H9 (cell line): Measurements from ENCODE around the gene PCDHA8. TPM values are rescaled to one million over a fixed set of nuclear protein-coding genes. Genes with fewer than 3 reads are reported as not detected.
"Not testable (repeated sequence)": the region's sequence is repeated elsewhere in the genome, so short reads cannot be mapped to it uniquely, and the experiment has no call there.

Experiments
- DNase-seq: peaks from one replicate; pipeline ENCODE4 v3.0.0-alpha.2; 2017
- H2AFZ ChIP-seq: one replicate; pipeline ENCODE4 v1.6.1; 2013; ENCODE audit warnings: mild to moderate bottlenecking, low read length, control low read depth, moderate library complexity
- H2AK5ac ChIP-seq: 2 replicates; pipeline ENCODE4 v1.6.1; 2013; ENCODE audit warnings: low read length, control low read depth, mixed read lengths; ENCODE audit not compliant: insufficient read length
- H2BK120ac ChIP-seq: one replicate; pipeline ENCODE4 v1.6.1; 2013; ENCODE audit warnings: low read depth, mild to moderate bottlenecking, low read length, control low read depth, inconsistent platforms; ENCODE audit not compliant: poor library complexity, severe bottlenecking
- H2BK12ac ChIP-seq: 2 replicates; pipeline ENCODE4 v1.6.1; 2013; ENCODE audit warnings: low read length, control low read depth, mixed read lengths, low read depth; ENCODE audit not compliant: insufficient read length
- H2BK15ac ChIP-seq: 2 replicates; pipeline ENCODE4 v1.6.1; 2013; ENCODE audit warnings: low read depth, low read length, control low read depth
- H2BK20ac ChIP-seq: one replicate; pipeline ENCODE4 v1.6.1; 2013; ENCODE audit warnings: low read depth, mild to moderate bottlenecking, low read length, control low read depth, inconsistent platforms; ENCODE audit not compliant: poor library complexity, severe bottlenecking
- H2BK5ac ChIP-seq: 2 replicates; pipeline ENCODE4 v1.6.1; 2013; ENCODE audit warnings: low read length, control low read depth, mixed read lengths; ENCODE audit not compliant: insufficient read length
- H3K14ac ChIP-seq: 2 replicates; pipeline ENCODE4 v1.6.1; 2013; ENCODE audit warnings: low read length, control low read depth; ENCODE audit not compliant: insufficient read depth
- H3K18ac ChIP-seq: 2 replicates; pipeline ENCODE4 v1.6.1; 2013; ENCODE audit warnings: low read depth, mild to moderate bottlenecking, mixed read lengths, low read length, control low read depth; ENCODE audit not compliant: insufficient read length
- H3K23ac ChIP-seq: 2 replicates; pipeline ENCODE4 v1.6.1; 2013; ENCODE audit warnings: low read length, control low read depth, mixed read lengths, low read depth; ENCODE audit not compliant: insufficient read length
- H3K23me2 ChIP-seq: 2 replicates; pipeline ENCODE4 v1.6.1; 2013; ENCODE audit warnings: low read depth, mild to moderate bottlenecking, mixed read lengths, low read length, control low read depth; ENCODE audit not compliant: insufficient read length, poor library complexity, severe bottlenecking
- H3K27ac ChIP-seq: 2 replicates; pipeline ENCODE4 v1.5.1; 2013; ENCODE audit warnings: low read length, control low read depth, mixed read lengths, low read depth; ENCODE audit not compliant: insufficient read length
- H3K27me3 ChIP-seq: 2 replicates; pipeline ENCODE4 v1.6.1; 2013; ENCODE audit warnings: low read length, control low read depth, inconsistent platforms; ENCODE audit not compliant: insufficient read depth
- H3K4ac ChIP-seq: 2 replicates; pipeline ENCODE4 v1.6.1; 2013; ENCODE audit warnings: low read depth, mild to moderate bottlenecking, control low read depth, inconsistent platforms, low read length, moderate library complexity
- H3K4me1 ChIP-seq: 2 replicates; pipeline ENCODE4 v1.6.1; 2013; ENCODE audit warnings: low read length, control low read depth, inconsistent platforms; ENCODE audit not compliant: insufficient read depth
- H3K4me2 ChIP-seq: 2 replicates; pipeline ENCODE4 v1.6.1; 2013; ENCODE audit warnings: low read length, control low read depth, mixed read lengths; ENCODE audit not compliant: insufficient read length, insufficient read depth
- H3K56ac ChIP-seq: 2 replicates; pipeline ENCODE4 v1.6.1; 2013; ENCODE audit warnings: low read depth, mild to moderate bottlenecking, mixed read lengths, low read length, control low read depth; ENCODE audit not compliant: insufficient read length
- H3K79me1 ChIP-seq: 2 replicates; pipeline ENCODE4 v1.6.1; 2013; ENCODE audit warnings: low read depth, mild to moderate bottlenecking, moderate library complexity, low read length, control low read depth, inconsistent platforms; ENCODE audit not compliant: insufficient read depth, poor library complexity, severe bottlenecking
- H3K79me2 ChIP-seq: 2 replicates; pipeline ENCODE4 v1.6.1; 2013; ENCODE audit warnings: low read length, control low read depth, inconsistent platforms; ENCODE audit not compliant: insufficient read depth
- H3K9ac ChIP-seq: 2 replicates; pipeline ENCODE4 v1.6.1; 2013; ENCODE audit warnings: low read length, control low read depth, mixed read lengths; ENCODE audit not compliant: insufficient read length; ENCODE audit errors: extremely low read depth
- H3K9me3 ChIP-seq: one replicate; pipeline ENCODE4 v1.6.1; 2013; ENCODE audit warnings: low read depth, low read length, inconsistent platforms; ENCODE audit not compliant: control insufficient read depth
- H3T11ph ChIP-seq: one replicate; pipeline ENCODE4 v1.6.1; 2013; ENCODE audit warnings: mild to moderate bottlenecking, low read length, control low read depth, inconsistent platforms
- H4K20me1 ChIP-seq: one replicate; pipeline ENCODE4 v1.6.1; 2013; ENCODE audit not compliant: control insufficient read depth, insufficient read length, insufficient read depth
- H4K5ac ChIP-seq: 2 replicates; pipeline ENCODE4 v1.6.1; 2013; ENCODE audit warnings: low read depth, mild to moderate bottlenecking, mixed read lengths, low read length, control low read depth; ENCODE audit not compliant: insufficient read length
- H4K8ac ChIP-seq: replicated peaks from 2 replicates; pipeline ENCODE4 v1.6.1; 2013; ENCODE audit warnings: low read length, control low read depth, mixed read lengths, low read depth; ENCODE audit not compliant: insufficient read length
- H4K91ac ChIP-seq: 2 replicates; pipeline ENCODE4 v1.6.1; 2013; ENCODE audit warnings: low read depth, mild to moderate bottlenecking, moderate library complexity, mixed read lengths, low read length, control low read depth; ENCODE audit not compliant: insufficient read length
- H3K27ac Mint-ChIP-seq, 3 experiments: 2 replicates in 2 of 3; 3 replicates in 1 of 3; pipeline ENCODE4 v1.8.0; 2020 to 2021; ENCODE audit warnings: mixed read lengths in 3 of 3, mild to moderate bottlenecking in 1 of 3, moderate library complexity in 1 of 3
- H3K27me3 Mint-ChIP-seq: 2 replicates; pipeline ENCODE4 v1.8.0; 2021; ENCODE audit warnings: low read depth, mild to moderate bottlenecking, moderate library complexity, mixed read lengths
- H3K36me3 Mint-ChIP-seq, 3 experiments: 2 replicates in 2 of 3; 3 replicates in 1 of 3; pipeline ENCODE4 v1.8.0; 2020 to 2021; ENCODE audit warnings: low read depth in 3 of 3, mixed read lengths in 3 of 3; ENCODE audit not compliant: insufficient read depth in 1 of 3
- H3K4me1 Mint-ChIP-seq, 2 experiments: 2 replicates each; pipeline ENCODE4 v1.8.0; 2020; ENCODE audit warnings: mixed read lengths in 2 of 2
- H3K4me3 Mint-ChIP-seq, 2 experiments: 2 replicates in 1 of 2; 3 replicates in 1 of 2; pipeline ENCODE4 v1.8.0; 2020 to 2021; ENCODE audit warnings: mild to moderate bottlenecking in 2 of 2, mixed read lengths in 2 of 2, moderate library complexity in 1 of 2
- H3K9me3 Mint-ChIP-seq, 2 experiments: 2 replicates in 1 of 2; 3 replicates in 1 of 2; pipeline ENCODE4 v1.8.0; 2020; ENCODE audit warnings: mild to moderate bottlenecking in 2 of 2, mixed read lengths in 2 of 2, moderate library complexity in 1 of 2
- CTCF ChIP-seq: fragments of 200-600 bp; sonication (generic); conservative IDR thresholded peaks from 3 replicates; pipeline ENCODE4 v1.8.0; 2021; ENCODE audit warnings: antibody characterized with exemption, mild to moderate bottlenecking
- WGBS: extraction: QIAGEN DNeasy Blood & Tissue Kit; methylation state at CpG from one replicate; pipeline ENCODE4 v1.1.7; 2013; ENCODE audit warnings: missing lambda C conversion rate, low lambda C conversion rate, mixed read lengths; ENCODE audit not compliant: insufficient read length; ENCODE audit errors: extremely low coverage; 5-methylcytosine and 5-hydroxymethylcytosine counted together
- total RNA-seq: library from RNA; stranded (reverse); gene quantifications from 2 replicates; pipeline ENCODE4 v1.2.1, GENCODE V29; 2021

PCDHA8 gene
- total RNA-seq, 1 experiment from 2014 or later = 0.57 TPM

DNA sequence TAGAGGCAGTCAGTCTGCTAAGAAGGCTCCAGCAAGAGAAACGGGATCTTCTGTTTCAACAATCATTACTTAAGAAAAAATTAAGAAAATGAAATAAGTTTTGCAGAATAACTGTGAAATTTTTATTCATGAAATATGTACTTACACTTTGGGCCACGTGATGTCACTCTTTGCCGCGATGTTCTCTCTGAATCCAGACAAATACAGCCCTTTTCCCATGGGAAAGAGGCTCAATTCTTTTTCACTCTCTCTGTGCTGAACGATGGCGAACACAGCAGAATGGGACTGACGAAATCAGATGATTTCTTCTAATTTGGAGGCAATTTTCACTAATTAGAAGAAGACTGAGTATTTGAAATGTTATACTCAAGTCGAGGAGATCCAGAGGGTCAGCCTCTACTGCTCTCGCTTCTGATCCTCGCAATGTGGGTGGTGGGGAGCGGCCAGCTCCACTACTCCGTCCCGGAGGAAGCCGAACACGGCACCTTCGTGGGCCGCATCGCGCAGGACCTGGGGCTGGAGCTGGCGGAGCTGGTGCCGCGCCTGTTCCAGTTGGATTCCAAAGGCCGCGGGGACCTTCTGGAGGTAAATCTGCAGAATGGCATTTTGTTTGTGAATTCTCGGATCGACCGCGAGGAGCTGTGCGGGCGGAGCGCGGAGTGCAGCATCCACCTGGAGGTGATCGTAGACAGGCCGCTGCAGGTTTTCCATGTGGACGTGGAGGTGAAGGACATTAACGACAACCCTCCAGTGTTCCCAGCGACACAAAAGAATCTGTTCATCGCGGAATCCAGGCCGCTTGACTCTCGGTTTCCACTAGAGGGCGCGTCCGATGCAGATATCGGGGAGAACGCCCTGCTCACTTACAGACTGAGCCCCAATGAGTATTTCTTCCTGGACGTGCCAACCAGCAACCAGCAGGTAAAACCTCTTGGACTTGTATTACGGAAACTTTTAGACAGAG, 7.4 kb downstream of the PCDHA8 start, which contains the start of gene PCDHA9:
TSS of gene PCDHA9 (plus strand) at position 244 of the 964 bp plus-strand sequence. CDS start at position 358, 114 bp downstream.
- H2BK20ac ChIP-seq, H3K4ac ChIP-seq, H4K8ac ChIP-seq, H2BK5ac ChIP-seq, H3K23me2 ChIP-seq, H3T11ph ChIP-seq, H4K20me1 ChIP-seq, H4K91ac ChIP-seq, H3K4me1 Mint-ChIP-seq, H3K4me1 ChIP-seq, H3K56ac ChIP-seq, H3K9me3 ChIP-seq, H2AK5ac ChIP-seq, H3K79me2 ChIP-seq, H3K23ac ChIP-seq, H3K9ac ChIP-seq, H2BK15ac ChIP-seq, H3K27ac Mint-ChIP-seq, H3K27ac ChIP-seq, H4K5ac ChIP-seq, H2BK12ac ChIP-seq, H3K27me3 ChIP-seq, H3K27me3 Mint-ChIP-seq, H3K79me1 ChIP-seq, H3K9me3 Mint-ChIP-seq, H3K18ac ChIP-seq, H3K4me2 ChIP-seq: not testable (repeated sequence)
- peak within 1 kb of the TSS; percentile 69 for H2BK120ac ChIP-seq
- H3K4me3 Mint-ChIP-seq = peak within 1 kb of the TSS in 1 of 2 experiments; percentile 17; a peak in 1 of 5 replicates
- WGBS = no CpG with 5 or more reads among the region's 48 CpGs
- peaks cover 2 to 26% (median 5%) of the 10 kb centered on the region in 3 experiments; a peak in 6 of 7 replicates for H3K36me3 Mint-ChIP-seq
- peak; percentile 46; the same call in 2 of the 3 replicates for TF ChIP-seq CTCF
- H2AFZ ChIP-seq = peak within 1 kb of the TSS; percentile 91
- peak; percentile 34 for DNase-seq
- H3K14ac ChIP-seq = peak within 1 kb of the TSS; percentile 87; the same call in 1 of the 2 replicates

DNA sequence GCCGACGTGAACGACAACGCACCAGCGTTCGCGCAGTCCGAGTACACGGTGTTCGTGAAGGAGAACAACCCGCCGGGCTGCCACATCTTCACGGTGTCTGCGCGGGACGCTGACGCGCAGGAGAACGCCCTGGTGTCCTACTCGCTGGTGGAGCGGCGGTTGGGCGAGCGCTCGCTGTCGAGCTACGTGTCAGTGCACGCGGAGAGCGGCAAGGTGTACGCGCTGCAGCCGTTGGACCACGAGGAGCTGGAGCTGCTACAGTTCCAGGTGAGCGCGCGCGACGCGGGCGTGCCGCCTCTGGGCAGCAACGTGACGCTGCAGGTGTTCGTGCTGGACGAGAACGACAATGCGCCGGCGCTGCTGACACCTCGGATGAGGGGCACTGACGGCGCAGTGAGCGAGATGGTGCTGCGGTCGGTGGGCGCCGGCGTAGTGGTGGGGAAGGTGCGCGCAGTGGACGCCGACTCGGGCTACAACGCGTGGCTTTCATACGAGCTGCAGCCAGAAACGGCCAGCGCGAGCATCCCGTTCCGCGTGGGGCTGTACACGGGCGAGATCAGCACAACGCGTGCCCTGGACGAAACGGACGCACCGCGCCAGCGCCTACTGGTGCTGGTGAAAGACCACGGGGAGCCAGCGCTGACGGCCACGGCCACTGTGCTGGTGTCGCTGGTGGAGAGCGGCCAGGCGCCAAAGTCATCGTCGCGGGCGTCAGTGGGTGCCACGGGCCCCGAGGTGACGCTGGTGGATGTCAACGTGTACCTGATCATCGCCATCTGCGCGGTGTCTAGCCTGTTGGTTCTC, 9.0 kb downstream of the PCDHA8 start:
- not testable (repeated sequence) for H4K91ac ChIP-seq, H3K27ac Mint-ChIP-seq, H4K5ac ChIP-seq, H3K27me3 ChIP-seq, H3K23ac ChIP-seq, H3K4me3 Mint-ChIP-seq, H3K27ac ChIP-seq, H3K4me1 Mint-ChIP-seq, H3K79me2 ChIP-seq, H3K18ac ChIP-seq, H2BK120ac ChIP-seq, H4K8ac ChIP-seq, H2BK20ac ChIP-seq, H2BK15ac ChIP-seq, H3K9me3 ChIP-seq, H3K23me2 ChIP-seq, H3K4ac ChIP-seq, H3K4me1 ChIP-seq, H3K14ac ChIP-seq, H2BK5ac ChIP-seq, H4K20me1 ChIP-seq, H3K56ac ChIP-seq, H2AK5ac ChIP-seq, H3K9ac ChIP-seq, H3K9me3 Mint-ChIP-seq, H3K79me1 ChIP-seq, H3K27me3 Mint-ChIP-seq, DNase-seq, H2AFZ ChIP-seq, H2BK12ac ChIP-seq, H3K4me2 ChIP-seq, H3T11ph ChIP-seq
- H3K36me3 Mint-ChIP-seq = peaks cover 2 to 26% (median 5%) of the 10 kb centered on the region in 3 experiments; a peak in 6 of 7 replicates
- no CpG with 5 or more reads among the region's 101 CpGs for WGBS
